IMR-90 (cell line): Measurements from ENCODE around the gene PTH1R. TPM values are rescaled to one million over a fixed set of nuclear protein-coding genes. Genes with fewer than 3 reads are reported as not detected.
A peak's percentile ranks its signal among the peaks of the same experiment; 100 is the strongest.

Experiments
- ATAC-seq: fragments of 200-7000 bp; cut with Tn5 transposase; 2 replicates; pipeline ENCODE4 v1.9.1; 2020; ENCODE audit warnings: low read depth, mild to moderate bottlenecking, moderate library complexity
- BruUV-seq: library from RNA; stranded (reverse); fragments of 400-500 nt; replicated peaks from 2 replicates; lab custom pipeline; 2021; lab: Mats Ljungman, UMichigan
- CTCF ChIA-PET: fragments of 300-600 bp; formaldehyde crosslinking; extraction: SDS; loops from one replicate; lab custom pipeline; 2021; ENCODE audit warnings: antibody characterized with exemption; lab: Yijun Ruan, JAX
- POLR2A ChIA-PET: fragments of 300-600 bp; sonication (Branson Sonifier 250); formaldehyde crosslinking; loops from one replicate; lab custom pipeline; 2022; ENCODE audit warnings: antibody characterized with exemption; ENCODE audit not compliant: unreplicated experiment; lab: Charles Lee
- DNase-seq: peaks from one replicate; pipeline ENCODE4 v3.0.0; 2013
- H2AFZ ChIP-seq: replicated peaks from 2 replicates; pipeline ENCODE3; 2013; ENCODE audit warnings: low read length, mild to moderate bottlenecking; ENCODE audit not compliant: poor library complexity
- H2AK5ac ChIP-seq: 2 replicates; pipeline ENCODE4 v1.6.1; 2013; ENCODE audit warnings: low read depth, low read length, inconsistent platforms
- H2AK9ac ChIP-seq: replicated peaks from 2 replicates; pipeline ENCODE3; 2013; ENCODE audit warnings: mild to moderate bottlenecking, low read depth, low read length, moderate library complexity; ENCODE audit not compliant: poor library complexity
- H2BK120ac ChIP-seq: 2 replicates; pipeline ENCODE4 v1.6.1; 2013; ENCODE audit warnings: low read depth, low read length, inconsistent platforms
- H2BK15ac ChIP-seq: 3 replicates; pipeline ENCODE4 v1.6.1; 2013; ENCODE audit warnings: low read depth, low read length, inconsistent platforms
- H2BK20ac ChIP-seq: 2 replicates; pipeline ENCODE4 v1.6.1; 2013; ENCODE audit warnings: low read depth, mild to moderate bottlenecking, inconsistent platforms, low read length, moderate library complexity
- H2BK5ac ChIP-seq: 2 replicates; pipeline ENCODE4 v1.6.1; 2013; ENCODE audit warnings: mild to moderate bottlenecking, low read depth, low read length, inconsistent platforms; ENCODE audit not compliant: poor library complexity, severe bottlenecking
- H3K14ac ChIP-seq: replicated peaks from 2 replicates; pipeline ENCODE4 v1.6.1; 2013; ENCODE audit warnings: low read depth, low read length, inconsistent platforms
- H3K18ac ChIP-seq: 2 replicates; pipeline ENCODE4 v1.6.1; 2013; ENCODE audit warnings: low read depth, low read length, control low read depth
- H3K23ac ChIP-seq: 2 replicates; pipeline ENCODE4 v1.6.1; 2013; ENCODE audit warnings: low read depth, low read length, inconsistent platforms
- H3K27ac ChIP-seq: 2 replicates; pipeline ENCODE4 v1.5.1; 2013; ENCODE audit warnings: mild to moderate bottlenecking, control low read depth, low read length; ENCODE audit not compliant: insufficient read depth
- H3K27me3 ChIP-seq: 2 replicates; pipeline ENCODE4 v1.6.1; 2013; ENCODE audit warnings: low read length; ENCODE audit not compliant: control insufficient read depth, insufficient read depth
- H3K36me3 ChIP-seq: 2 replicates; pipeline ENCODE4 v1.6.1; 2013; ENCODE audit warnings: low read length, mixed read lengths; ENCODE audit not compliant: control insufficient read depth, insufficient read depth
- H3K4ac ChIP-seq: 2 replicates; pipeline ENCODE4 v1.6.1; 2013; ENCODE audit warnings: low read depth, low read length, inconsistent platforms
- H3K4me1 ChIP-seq: 2 replicates; pipeline ENCODE4 v1.6.1; 2013; ENCODE audit warnings: low read length, mixed read lengths; ENCODE audit not compliant: control insufficient read depth, insufficient read depth
- H3K4me2 ChIP-seq: 2 replicates; pipeline ENCODE4 v1.6.1; 2013; ENCODE audit warnings: low read depth, mild to moderate bottlenecking, control low read depth, low read length, moderate library complexity
- H3K4me3 ChIP-seq: 2 replicates; pipeline ENCODE4 v1.5.1; 2013; ENCODE audit warnings: low read depth, mild to moderate bottlenecking, control low read depth, low read length, moderate library complexity; ENCODE audit not compliant: insufficient read depth
- H3K56ac ChIP-seq: 2 replicates; pipeline ENCODE4 v1.6.1; 2013; ENCODE audit warnings: low read length, inconsistent platforms; ENCODE audit not compliant: insufficient read depth; ENCODE audit errors: extremely low read depth
- H3K79me1 ChIP-seq, 2 experiments: 2 replicates each; pipeline ENCODE4 v1.6.1; 2013; ENCODE audit warnings: low read length in 2 of 2, inconsistent platforms in 1 of 2, low read depth in 1 of 2
- H3K9ac ChIP-seq: 2 replicates; pipeline ENCODE4 v1.6.1; 2013; ENCODE audit warnings: low read depth, low read length, control low read depth
- H3K9me1 ChIP-seq: 2 replicates; pipeline ENCODE4 v1.6.1; 2013; ENCODE audit warnings: low read length, inconsistent platforms; ENCODE audit not compliant: insufficient read depth
- H3K9me3 ChIP-seq: 2 replicates; pipeline ENCODE4 v1.6.1; 2013; ENCODE audit warnings: low read length; ENCODE audit not compliant: control insufficient read depth, insufficient read depth
- H4K20me1 ChIP-seq: 2 replicates; pipeline ENCODE4 v1.6.1; 2013; ENCODE audit warnings: low read length, inconsistent platforms; ENCODE audit not compliant: insufficient read depth
- H4K5ac ChIP-seq: 2 replicates; pipeline ENCODE4 v1.6.1; 2013; ENCODE audit warnings: mild to moderate bottlenecking, low read depth, low read length, control low read depth
- H4K8ac ChIP-seq, 2 experiments: 2 replicates each; pipeline ENCODE4 v1.6.1; 2013; ENCODE audit warnings: low read depth in 2 of 2, low read length in 2 of 2, control low read depth in 1 of 2, inconsistent platforms in 1 of 2
- H4K91ac ChIP-seq: 2 replicates; pipeline ENCODE4 v1.6.1; 2013; ENCODE audit warnings: low read depth, low read length, inconsistent platforms; ENCODE audit not compliant: insufficient read depth
- BHLHE40 ChIP-seq: fragments of 150-350 bp; IDR thresholded peaks from 2 replicates; pipeline ENCODE4 v1.6.1; 2016; ENCODE audit warnings: mild to moderate bottlenecking, low read depth, low read length
- CEBPB ChIP-seq: IDR thresholded peaks from 2 replicates; pipeline ENCODE4 v1.6.1; 2012; ENCODE audit warnings: low read depth, low read length, improper control_type of control experiment
- CTCF ChIP-seq: conservative IDR thresholded peaks from 2 replicates; pipeline ENCODE4 v1.5.1; 2012; ENCODE audit warnings: mild to moderate bottlenecking, low read depth, low read length, improper control_type of control experiment
- FOS ChIP-seq: fragments of 150-350 bp; IDR thresholded peaks from 2 replicates; pipeline ENCODE4 v1.6.1; 2016; ENCODE audit warnings: low read depth, low read length
- MAZ ChIP-seq: IDR thresholded peaks from 2 replicates; pipeline ENCODE4 v1.6.1; 2012; ENCODE audit warnings: low read depth, mild to moderate bottlenecking, low read length, improper control_type of control experiment, moderate library complexity, borderline replicate concordance
- MXI1 ChIP-seq: IDR thresholded peaks from 2 replicates; pipeline ENCODE4 v1.6.1; 2012; ENCODE audit warnings: low read depth, mild to moderate bottlenecking, low read length, moderate library complexity, borderline replicate concordance
- NFE2L2 ChIP-seq: fragments of 150-350 bp; IDR thresholded peaks from 2 replicates; pipeline ENCODE4 v1.6.1; 2016; ENCODE audit warnings: low read depth, mild to moderate bottlenecking, low read length
- POLR2A ChIP-seq: IDR thresholded peaks from 2 replicates; pipeline ENCODE4 v1.6.1; 2012; ENCODE audit warnings: mild to moderate bottlenecking, low read depth, low read length
- RCOR1 ChIP-seq: IDR thresholded peaks from 2 replicates; pipeline ENCODE4 v1.6.1; 2012; ENCODE audit warnings: mild to moderate bottlenecking, low read length, improper control_type of control experiment; ENCODE audit not compliant: insufficient replicate concordance
- SMC3 ChIP-seq: fragments of 150-350 bp; IDR thresholded peaks from 2 replicates; pipeline ENCODE4 v1.6.1; 2016; ENCODE audit warnings: low read depth, mild to moderate bottlenecking, antibody characterized with exemption, low read length, moderate library complexity
- WGBS, 2 experiments: methylation state at CpG; one replicate each; pipeline versions ENCODE4 v1.1.5 to v1.1.7; 2013; ENCODE audit warnings: missing lambda C conversion rate in 2 of 2; ENCODE audit not compliant: insufficient read length in 1 of 2; ENCODE audit errors: extremely low coverage in 2 of 2; 5-methylcytosine and 5-hydroxymethylcytosine counted together
- dilution Hi-C: fragments of 300-500 bp; cut with HindIII; formaldehyde crosslinking; loops from one replicate; pipeline ENCODE4 v1.14.3; 2018; ENCODE audit warnings: low sequenced_read_pairs; ENCODE audit not compliant: unreplicated experiment
- in situ Hi-C: fragments of 300-500 bp; cut with MboI; formaldehyde crosslinking; loops from 3 replicates; pipeline ENCODE4 v1.14.3; 2019; ENCODE audit warnings: low sequenced_read_pairs, inconsistent platforms, mixed read lengths
- intact Hi-C: fragments of 100-400 bp; cut with micrococcal nuclease; formaldehyde crosslinking; loops from 2 replicates; pipeline ENCODE4 v1.10.0; 2022
- polyA plus RNA-seq, 3 experiments: library from polyadenylated mRNA; depleted of rRNA; stranded (reverse); fragments of >200 nt; gene quantifications; 2 replicates each; pipeline ENCODE4 v1.2.3, GENCODE V29; 2012; ENCODE audit warnings: low replicate concordance in 1 of 3
- total RNA-seq: library from RNA; depleted of rRNA; stranded (reverse); fragments of >200 nt; gene quantifications from 2 replicates; pipeline ENCODE4 v1.2.3, GENCODE V29; 2012

PTH1R gene
- total and polyA plus RNA-seq, 2 of the 4 experiments (the other 2 are of a cell fraction) = 0.15 to 0.18 TPM

- TF ChIP-seq MAZ (peak; percentile 19; the same call in 1 of the 2 replicates), NFE2L2 (no peak), CEBPB (no peak)
Observed at GRCh38 chr3:46935168-46935858, 57.8 kb downstream of the PTH1R start (continued).

GRCh38 chr3:46935989-46936558 is 58.6 kb downstream of the PTH1R start:
- WGBS, 2 experiments = 90% methylated on average over 4 of the region's 7 CpGs; no CpG with 5 or more reads in 1 of the 2 experiments
- Histone ChIP-seq H3K4me2 (no peak overlapping the region), H4K5ac (peak overlapping the region; percentile 13; the same call in 1 of the 2 replicates), H2AK5ac (peak overlapping the region; percentile 74; the same call in 1 of the 2 replicates), H3K4ac (peak overlapping the region; percentile 71), H2BK20ac (peak overlapping the region; percentile 73), H3K9ac (no peak overlapping the region; the same call in 1 of the 2 replicates), H2AK9ac (peak overlapping the region; percentile 29), H2AFZ (no peak overlapping the region), H4K8ac (peak overlapping the region; percentile 10 to 79; a peak in 2 of 4 replicates), H3K56ac (0 out of 2 replicates have a peak overlapping the region, but pooled peaks have one; percentile 6), H3K9me1 (peaks cover 47% of the 10 kb centered on the region), H3K79me1 (peaks cover 37 to 90% of the 10 kb centered on the region in 2 experiments), H2BK5ac (peak overlapping the region; percentile 83), H3K4me3 (no peak overlapping the region), H3K9me3 (no peaks in the 10 kb centered on the region), H4K20me1 (peaks cover 42% of the 10 kb centered on the region), H3K14ac (peak overlapping the region; percentile 58; the same call in 1 of the 2 replicates), H2BK15ac (0 out of 3 replicates have a peak overlapping the region, but pooled peaks have one; percentile 35), H3K36me3 (peaks cover 30% of the 10 kb centered on the region), H3K4me1 (peaks cover 45% of the 10 kb centered on the region), H3K23ac (peak overlapping the region; percentile 83), H3K27me3 (no peaks in the 10 kb centered on the region), H4K91ac (peak overlapping the region; percentile 73; the same call in 1 of the 2 replicates), H3K18ac (peak overlapping the region; percentile 35; the same call in 1 of the 2 replicates), H3K27ac (peak overlapping the region; percentile 77), H2BK120ac (peak overlapping the region; percentile 69)
- in situ Hi-C loops (no loop called here), intact Hi-C loops (loop anchor here (2.0 to 10.0 kb wide), 2 partner anchors 41 to 229 kb away; partner anchors contain the start of genes CCDC12 and SETD2), dilution Hi-C loops (no loop called here)
- DNase-seq = no peak
- CTCF ChIA-PET = interaction anchor here (0.6 to 1.9 kb wide), 9 partner anchors 8 to 454 kb away, joined by 3 to 5 read pairs (median 3); no protein-coding TSS in a partner anchor
- no peak for TF ChIP-seq RCOR1
- TF ChIP-seq MXI1 = no peak
- no peak for TF ChIP-seq MAZ
- no peak for TF ChIP-seq BHLHE40
- TF ChIP-seq FOS = no peak
- TF ChIP-seq CTCF = no peak
- no peak for TF ChIP-seq CEBPB
- TF ChIP-seq NFE2L2 = no peak
- no peak for TF ChIP-seq SMC3
- TF ChIP-seq POLR2A = no peak
- ATAC-seq = no peak
- BruUV-seq = no TSS peak
- POLR2A ChIA-PET = no interaction called here
